Transverse colon (tissue), 4 donors: ENCODE results near the gene RUSF1.

ENCODE experiments used
- CTCF ChIP-seq, 5 experiments: fragments of 200-600 bp in 3 of 5; fragments of 450-650 bp in 2 of 5; sonication (generic) in 3 of 5; IDR thresholded peaks; 1 replicate in 2 of 5; 2 replicates in 3 of 5; pipeline ENCODE4 v1.5.1; 2016 to 2017; ENCODE audit warnings: antibody characterized with exemption in 5 of 5, inconsistent platforms in 3 of 5, mild to moderate bottlenecking in 2 of 5, moderate library complexity in 1 of 5
- EP300 ChIP-seq: sonication (generic); formaldehyde crosslinking; IDR thresholded peaks from one replicate; pipeline ENCODE4 v1.6.1; 2017; ENCODE audit warnings: antibody characterized with exemption, low read depth
- POLR2A ChIP-seq: fragments of 450-650 bp; IDR thresholded peaks from one replicate; pipeline ENCODE4 v1.6.1; 2016; ENCODE audit warnings: antibody characterized with exemption, mild to moderate bottlenecking, moderate library complexity
- POLR2AphosphoS5 ChIP-seq, 3 donors: sonication (generic); formaldehyde crosslinking; IDR thresholded peaks; one replicate each; pipeline ENCODE4 v1.6.1; 2016; ENCODE audit warnings: antibody characterized with exemption in 3 of 3

- no peak for TF ChIP-seq CTCF (IDR thresholded peaks at IDR 0.05)
- TF ChIP-seq POLR2AphosphoS5 (IDR thresholded peaks at IDR 0.05), result no peak
- TF ChIP-seq POLR2A, result no peak
- TF ChIP-seq EP300, result no peak
These were observed 19.0 kb downstream of the RUSF1 start for GRCh38 chr16:31489298-31489564.
